ENCODE measurements around the gene WASL. TPM values are rescaled to one million over a fixed set of nuclear protein-coding genes. Genes with fewer than 3 reads are reported as not detected.

WASL gene
- total RNA-seq, 2 experiments from 2014 or later: 4.4 to 6.3 TPM

DNA sequence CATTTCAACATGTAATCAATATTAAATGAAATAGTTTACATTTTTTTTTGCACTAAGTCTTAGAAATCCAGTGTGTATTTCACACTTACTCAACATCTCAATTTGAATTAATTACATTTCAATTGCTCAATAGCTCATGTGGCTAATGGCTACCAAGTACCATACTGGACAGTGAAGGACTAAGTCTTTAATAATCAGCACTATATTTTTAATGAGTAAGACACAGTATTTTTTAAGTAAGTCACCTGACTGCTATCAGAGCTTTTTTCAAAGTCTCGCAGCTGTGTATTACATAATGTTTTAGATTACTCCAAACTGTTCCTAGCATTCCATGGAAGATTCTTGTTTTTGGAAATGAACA lies 19.6 kb downstream of the WASL start:
- no peak overlapping the region for H3K27ac ChIP-seq (ENCODE audit: low read depth, low read length, poor library complexity, severe bottlenecking)
- H3K36me3 ChIP-seq (ENCODE audit: insufficient read depth, low read length): peaks cover 20% of the 10 kb centered on the region
- peaks cover 22% of the 10 kb centered on the region for H3K4me1 ChIP-seq (ENCODE audit: insufficient read depth, low read length, poor library complexity, severe bottlenecking)
- no peak overlapping the region for H3K4me3 ChIP-seq (ENCODE audit: low read depth, low read length, poor library complexity, severe bottlenecking)
- H2AFZ ChIP-seq (ENCODE audit: low read length): no peak overlapping the region
- no peak for DNase-seq (ENCODE audit: low spot score)
- BruUV-seq (replicated peaks): no TSS peak
- H3K9me3 ChIP-seq (ENCODE audit: low read length): peaks cover 20% of the 10 kb centered on the region; the same call in 1 of the 2 replicates
- CTCF ChIA-PET (ENCODE audit: unreplicated experiment): no interaction called here
- H3K9me2 ChIP-seq (ENCODE audit: insufficient read depth, low read length): no peaks in the 10 kb centered on the region
- no peak overlapping the region for H3K4me2 ChIP-seq (ENCODE audit: low read length)
- H3K79me2 ChIP-seq (ENCODE audit: insufficient read depth, low read depth, low read length): peaks cover 95% of the 10 kb centered on the region
- TF ChIP-seq, protein P1, sequence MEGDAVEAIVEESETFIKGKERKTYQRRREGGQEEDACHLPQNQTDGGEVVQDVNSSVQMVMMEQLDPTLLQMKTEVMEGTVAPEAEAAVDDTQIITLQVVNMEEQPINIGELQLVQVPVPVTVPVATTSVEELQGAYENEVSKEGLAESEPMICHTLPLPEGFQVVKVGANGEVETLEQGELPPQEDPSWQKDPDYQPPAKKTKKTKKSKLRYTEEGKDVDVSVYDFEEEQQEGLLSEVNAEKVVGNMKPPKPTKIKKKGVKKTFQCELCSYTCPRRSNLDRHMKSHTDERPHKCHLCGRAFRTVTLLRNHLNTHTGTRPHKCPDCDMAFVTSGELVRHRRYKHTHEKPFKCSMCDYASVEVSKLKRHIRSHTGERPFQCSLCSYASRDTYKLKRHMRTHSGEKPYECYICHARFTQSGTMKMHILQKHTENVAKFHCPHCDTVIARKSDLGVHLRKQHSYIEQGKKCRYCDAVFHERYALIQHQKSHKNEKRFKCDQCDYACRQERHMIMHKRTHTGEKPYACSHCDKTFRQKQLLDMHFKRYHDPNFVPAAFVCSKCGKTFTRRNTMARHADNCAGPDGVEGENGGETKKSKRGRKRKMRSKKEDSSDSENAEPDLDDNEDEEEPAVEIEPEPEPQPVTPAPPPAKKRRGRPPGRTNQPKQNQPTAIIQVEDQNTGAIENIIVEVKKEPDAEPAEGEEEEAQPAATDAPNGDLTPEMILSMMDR (conservative IDR thresholded peaks at IDR 0.05; ENCODE audit: low read length): no peak
- no peak for TF ChIP-seq EZH2phosphoT487 (IDR thresholded peaks at IDR 0.05; ENCODE audit: borderline replicate concordance, low read depth, low read length)
- intact Hi-C loops (cut with micrococcal nuclease; ENCODE audit: unreplicated experiment): no loop called here
- peaks cover 18% of the 10 kb centered on the region; the same call in 1 of the 2 replicates for H4K20me1 ChIP-seq (ENCODE audit: insufficient read depth, low read length)
- POLR2A ChIA-PET: interaction anchor here (0.7 to 1.4 kb wide), 3 partner anchors 12 to 19 kb away, joined by 3 to 6 read pairs (median 3); no protein-coding TSS in a partner anchor

DNA sequence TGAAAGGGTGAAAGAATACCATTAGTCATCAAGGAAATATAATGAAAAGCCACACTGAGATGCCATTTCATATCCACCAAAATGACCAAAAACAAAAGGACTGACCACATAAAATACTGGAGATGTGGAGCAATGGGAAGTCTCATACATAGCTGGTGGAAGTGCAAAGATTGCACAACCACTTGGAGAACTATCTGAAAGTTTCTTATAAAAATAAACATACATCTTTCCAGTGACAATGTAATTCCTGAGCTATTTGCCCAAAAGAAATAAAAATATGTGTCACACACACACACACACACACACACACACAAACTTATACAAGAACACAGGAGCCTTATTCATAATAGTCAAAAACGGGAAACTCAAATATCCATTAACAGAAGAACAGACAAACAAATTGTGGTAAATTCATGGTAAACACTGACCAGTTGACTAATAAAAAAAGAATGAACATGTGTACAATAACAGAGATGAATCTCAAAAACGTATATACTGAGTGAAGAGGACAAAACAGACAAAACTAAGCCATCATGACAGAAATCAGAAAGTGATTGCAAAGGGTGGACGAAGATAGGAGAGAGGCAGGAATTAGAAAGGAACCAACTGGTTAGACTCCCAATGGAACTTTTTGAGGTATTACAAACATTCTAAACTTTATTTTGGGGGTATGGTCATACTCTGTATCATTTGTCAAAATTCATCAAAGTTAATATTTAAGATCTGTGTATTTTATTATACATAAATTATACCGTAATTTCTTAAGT lies 21.5 kb downstream of the WASL start:
- Histone ChIP-seq H3K4me1 (ENCODE audit: insufficient read depth, low read length, poor library complexity, severe bottlenecking) (peaks cover 22% of the 10 kb centered on the region), H3K9me2 (ENCODE audit: insufficient read depth, low read length) (no peaks in the 10 kb centered on the region), H3K4me3 (ENCODE audit: low read depth, low read length, poor library complexity, severe bottlenecking) (no peak overlapping the region), H4K20me1 (ENCODE audit: insufficient read depth, low read length) (peaks cover 23% of the 10 kb centered on the region; the same call in 1 of the 2 replicates), H3K27ac (ENCODE audit: low read depth, low read length, poor library complexity, severe bottlenecking) (no peak overlapping the region), H3K79me2 (ENCODE audit: insufficient read depth, low read depth, low read length) (peaks cover 95% of the 10 kb centered on the region), H3K9me3 (ENCODE audit: low read length) (peaks cover under 1% of the 10 kb centered on the region; the same call in 1 of the 2 replicates), H2AFZ (ENCODE audit: low read length) (no peak overlapping the region), H3K4me2 (ENCODE audit: low read length) (no peak overlapping the region), H3K36me3 (ENCODE audit: insufficient read depth, low read length) (peaks cover 10% of the 10 kb centered on the region; the same call in 1 of the 2 replicates)
- no peak for TF ChIP-seq EZH2phosphoT487 (IDR thresholded peaks at IDR 0.05; ENCODE audit: borderline replicate concordance, low read depth, low read length)
- TF ChIP-seq, protein P1 (conservative IDR thresholded peaks at IDR 0.05; ENCODE audit: low read length): no peak
- ChIA-PET CTCF (ENCODE audit: unreplicated experiment) (no interaction called here), POLR2A (interaction anchor here (0.8 to 1.8 kb wide), 5 partner anchors 10 to 21 kb away, joined by 3 to 11 read pairs (median 6); partner anchors contain the start of gene WASL)
- no TSS peak for BruUV-seq (replicated peaks)
- intact Hi-C loops (cut with micrococcal nuclease; ENCODE audit: unreplicated experiment): no loop called here
- DNase-seq (ENCODE audit: low spot score): no peak
